ENCODE results near the gene ALG9. TPM values are rescaled to one million over a fixed set of nuclear protein-coding genes. Genes with fewer than 3 reads are reported as not detected.
A peak's percentile ranks its signal among the peaks of the same experiment; 100 is the strongest.

ALG9 gene
- total RNA-seq, 2 donors from 2014 or later, result 22.2 to 32.4 TPM

- no peak for TF ChIP-seq CTCF (IDR thresholded peaks at IDR 0.05)
- no peak overlapping the region for H3K4me3 ChIP-seq
These were observed 19.3 kb downstream of the ALG9 start for GRCh38 chr11:111852103-111852502.

GRCh38 chr11:111851636-111852035 lies 19.7 kb downstream of the ALG9 start:
- TF ChIP-seq CTCF (IDR thresholded peaks at IDR 0.05), result peak in 1 of 2 donors; percentile 34
- Histone ChIP-seq H3K4me1 (no peaks in the 10 kb centered on the region), H3K27ac (no peak overlapping the region), H3K27me3 (no peaks in the 10 kb centered on the region), H3K9me3 (no peaks in the 10 kb centered on the region), H3K4me3 (no peak overlapping the region), H3K36me3 (peaks cover 51% of the 10 kb centered on the region)
- DNase-seq (ENCODE audit: low spot score), result no peak

More at GRCh38 chr11:111852103-111852502, 19.3 kb downstream of the ALG9 start:
- peaks cover 51% of the 10 kb centered on the region for H3K36me3 ChIP-seq
- no peak overlapping the region for H3K27ac ChIP-seq
- no peaks in the 10 kb centered on the region for H3K4me1 ChIP-seq
- no peaks in the 10 kb centered on the region for H3K9me3 ChIP-seq
- DNase-seq (ENCODE audit: low spot score), result no peak
- no peaks in the 10 kb centered on the region for H3K27me3 ChIP-seq

- Histone ChIP-seq H3K27ac (no peak overlapping the region), H3K27me3 (no peaks in the 10 kb centered on the region), H3K9me3 (no peaks in the 10 kb centered on the region), H3K4me1 (no peaks in the 10 kb centered on the region), H3K36me3 (peaks cover 51% of the 10 kb centered on the region), H3K4me3 (no peak overlapping the region)
- no peak for DNase-seq (ENCODE audit: low spot score)
- TF ChIP-seq CTCF (IDR thresholded peaks at IDR 0.05), result no peak
These were observed 20.3 kb downstream of the ALG9 start for GRCh38 chr11:111851067-111851466.

GRCh38 chr11:111849631-111850030 lies 21.8 kb downstream of the ALG9 start:
- Histone ChIP-seq H3K4me1 (no peaks in the 10 kb centered on the region), H3K9me3 (no peaks in the 10 kb centered on the region), H3K27me3 (no peaks in the 10 kb centered on the region), H3K27ac (no peak overlapping the region), H3K4me3 (no peak overlapping the region), H3K36me3 (peaks cover 51% of the 10 kb centered on the region)
- DNase-seq (ENCODE audit: low spot score), result no peak
- no peak for TF ChIP-seq CTCF (IDR thresholded peaks at IDR 0.05)

GRCh38 chr11:111846636-111847035 lies 24.7 kb downstream of the ALG9 start:
- TF ChIP-seq CTCF (IDR thresholded peaks at IDR 0.05), result no peak
- no peak overlapping the region for H3K27ac ChIP-seq
- H3K36me3 ChIP-seq, result peaks cover 43% of the 10 kb centered on the region

GRCh38 chr11:111846063-111846462 lies 25.3 kb downstream of the ALG9 start:
- Histone ChIP-seq H3K9me3 (no peaks in the 10 kb centered on the region), H3K4me1 (no peaks in the 10 kb centered on the region), H3K27me3 (no peaks in the 10 kb centered on the region), H3K36me3 (peaks cover 39% of the 10 kb centered on the region), H3K4me3 (no peak overlapping the region), H3K27ac (no peak overlapping the region)
- TF ChIP-seq CTCF (IDR thresholded peaks at IDR 0.05), result no peak
- DNase-seq (ENCODE audit: low spot score), result no peak

More at GRCh38 chr11:111846636-111847035, 24.7 kb downstream of the ALG9 start:
- Histone ChIP-seq H3K27me3 (no peaks in the 10 kb centered on the region), H3K9me3 (no peaks in the 10 kb centered on the region), H3K4me3 (no peak overlapping the region), H3K4me1 (no peaks in the 10 kb centered on the region)
- no peak for DNase-seq (ENCODE audit: low spot score)
